WTC11 (cell line): ENCODE data around the gene QRSL1. TPM values are rescaled to one million over a fixed set of nuclear protein-coding genes. Genes with fewer than 3 reads are reported as not detected.

Source experiments
- ATAC-seq: fragments of 200-7000 bp; cut with Tn5 transposase; 2 replicates; pipeline ENCODE4 v1.10.0; 2021; ENCODE audit warnings: mild to moderate bottlenecking, moderate library complexity
- CTCF ChIA-PET: fragments of 300-600 bp; sonication (Branson Sonifier 250); formaldehyde crosslinking; loops from one replicate; lab custom pipeline; 2021; ENCODE audit warnings: antibody characterized with exemption; lab: Charles Lee
- POLR2A ChIA-PET: fragments of 350-600 bp; sonication (Branson Sonifier 250); formaldehyde crosslinking; loops from one replicate; lab custom pipeline; 2021; ENCODE audit warnings: antibody characterized with exemption; lab: Charles Lee
- DNase-seq: peaks from one replicate; pipeline ENCODE4 v3.0.0; 2021; ENCODE audit warnings: low spot score
- H3K27ac Mint-ChIP-seq: 2 replicates; pipeline ENCODE4 v1.8.0; 2021; ENCODE audit warnings: mixed read lengths
- H3K27me3 Mint-ChIP-seq: 2 replicates; pipeline ENCODE4 v1.8.0; 2021; ENCODE audit warnings: low read depth, mild to moderate bottlenecking, moderate library complexity, mixed read lengths
- H3K36me3 Mint-ChIP-seq: 2 replicates; pipeline ENCODE4 v1.8.0; 2021; ENCODE audit warnings: mixed read lengths
- H3K4me1 Mint-ChIP-seq: 2 replicates; pipeline ENCODE4 v1.8.0; 2022; ENCODE audit warnings: mixed read lengths
- H3K4me3 Mint-ChIP-seq: 2 replicates; pipeline ENCODE4 v1.8.0; 2021; ENCODE audit warnings: mild to moderate bottlenecking, moderate library complexity, mixed read lengths
- H3K9me3 Mint-ChIP-seq: 2 replicates; pipeline ENCODE4 v1.8.0; 2021; ENCODE audit warnings: mixed read lengths
- CREB1 ChIP-seq: sonication (generic); formaldehyde crosslinking; IDR thresholded peaks from 2 replicates; pipeline ENCODE4 v1.8.0; 2023; ENCODE audit warnings: mild to moderate bottlenecking, missing genetic modification reagents
- E2F5 ChIP-seq: sonication (generic); formaldehyde crosslinking; IDR thresholded peaks from 2 replicates; pipeline ENCODE4 v1.8.1; 2022; ENCODE audit warnings: mild to moderate bottlenecking, moderate library complexity, missing genetic modification reagents
- EMX1 ChIP-seq: fragments of 250-450 bp; sonication (Bioruptor Pico); IDR thresholded peaks from 2 replicates; pipeline ENCODE4 v1.8.0; 2021; ENCODE audit warnings: mild to moderate bottlenecking
- ESRRA ChIP-seq: sonication (generic); formaldehyde crosslinking; IDR thresholded peaks from 2 replicates; pipeline ENCODE4 v1.8.1; 2022; ENCODE audit warnings: mild to moderate bottlenecking, missing genetic modification reagents, borderline replicate concordance
- ETV6 ChIP-seq: sonication (generic); formaldehyde crosslinking; IDR thresholded peaks from 2 replicates; pipeline ENCODE4 v1.8.1; 2022; ENCODE audit warnings: mild to moderate bottlenecking, missing genetic modification reagents
- FOXJ3 ChIP-seq: sonication (generic); formaldehyde crosslinking; IDR thresholded peaks from 2 replicates; pipeline ENCODE4 v1.9.0; 2021; ENCODE audit warnings: missing genetic modification reagents, mild to moderate bottlenecking, borderline replicate concordance
- GRHL2 ChIP-seq: fragments of 250-450 bp; sonication (Bioruptor Pico); IDR thresholded peaks from 2 replicates; pipeline ENCODE4 v1.8.0; 2022; ENCODE audit warnings: mild to moderate bottlenecking, moderate library complexity; ENCODE audit not compliant: insufficient replicate concordance, severe bottlenecking
- IRF2 ChIP-seq: sonication (generic); formaldehyde crosslinking; IDR thresholded peaks from 2 replicates; pipeline ENCODE4 v1.8.0; 2022; ENCODE audit warnings: low read depth, missing genetic modification reagents, borderline replicate concordance
- JUN ChIP-seq: sonication (generic); formaldehyde crosslinking; IDR thresholded peaks from 2 replicates; pipeline ENCODE4 v1.8.0; 2023; ENCODE audit warnings: mild to moderate bottlenecking, missing genetic modification reagents
- KAT7 ChIP-seq: sonication (generic); formaldehyde crosslinking; IDR thresholded peaks from 2 replicates; pipeline ENCODE4 v1.8.1; 2023; ENCODE audit warnings: missing genetic modification reagents, mild to moderate bottlenecking, borderline replicate concordance
- NFATC4 ChIP-seq: fragments of 250-450 bp; sonication (Bioruptor Pico); IDR thresholded peaks from 2 replicates; pipeline ENCODE4 v1.9.0; 2021; ENCODE audit warnings: mild to moderate bottlenecking
- NR3C1 ChIP-seq: sonication (generic); formaldehyde crosslinking; conservative IDR thresholded peaks from 2 replicates; pipeline ENCODE4 v1.8.1; 2023; ENCODE audit warnings: low read depth, mild to moderate bottlenecking, missing genetic modification reagents
- SOX15 ChIP-seq: fragments of 250-450 bp; sonication (Bioruptor Pico); IDR thresholded peaks from 2 replicates; pipeline ENCODE4 v1.9.0; 2021; ENCODE audit warnings: mild to moderate bottlenecking
- TCF7 ChIP-seq: sonication (generic); formaldehyde crosslinking; IDR thresholded peaks from 2 replicates; pipeline ENCODE4 v1.8.0; 2022; ENCODE audit warnings: mild to moderate bottlenecking, low read depth, missing genetic modification reagents, moderate library complexity
- TEAD1 ChIP-seq: sonication (generic); formaldehyde crosslinking; IDR thresholded peaks from 2 replicates; pipeline ENCODE4 v1.8.0; 2022; ENCODE audit warnings: mild to moderate bottlenecking, missing genetic modification reagents
- TP53 ChIP-seq: sonication (generic); formaldehyde crosslinking; IDR thresholded peaks from 2 replicates; pipeline ENCODE4 v1.8.1; 2023; ENCODE audit warnings: mild to moderate bottlenecking, missing genetic modification reagents
- USF1 ChIP-seq: sonication (generic); formaldehyde crosslinking; IDR thresholded peaks from 2 replicates; pipeline ENCODE4 v1.8.0; 2022; ENCODE audit warnings: mild to moderate bottlenecking, missing genetic modification reagents
- ZBTB43 ChIP-seq: sonication (generic); formaldehyde crosslinking; IDR thresholded peaks from 2 replicates; pipeline ENCODE4 v1.8.1; 2023; ENCODE audit warnings: mild to moderate bottlenecking, missing genetic modification reagents
- ZNF121 ChIP-seq: sonication (generic); formaldehyde crosslinking; IDR thresholded peaks from 2 replicates; pipeline ENCODE4 v1.8.0; 2023; ENCODE audit warnings: missing genetic modification reagents
- ZSCAN18 ChIP-seq: fragments of 250-450 bp; sonication (Bioruptor Pico); IDR thresholded peaks from 2 replicates; pipeline ENCODE4 v2.1.2; 2022; ENCODE audit warnings: mild to moderate bottlenecking, moderate library complexity
- total RNA-seq: library from RNA; stranded (reverse); gene quantifications from 3 replicates; pipeline ENCODE4 v1.2.3, GENCODE V29; 2021
- TF ChIP-seq, protein P1 (sequence below): sonication (generic); formaldehyde crosslinking; IDR thresholded peaks from 2 replicates; pipeline ENCODE4 v1.8.0; 2022; ENCODE audit warnings: missing genetic modification reagents
- TF ChIP-seq, protein P2 (sequence below): fragments of 250-450 bp; sonication (Bioruptor Pico); IDR thresholded peaks from 2 replicates; pipeline ENCODE4 v1.9.0; 2021; ENCODE audit warnings: mild to moderate bottlenecking
- TF ChIP-seq, protein P3 (sequence below): sonication (generic); formaldehyde crosslinking; IDR thresholded peaks from 2 replicates; pipeline ENCODE4 v1.8.1; 2022; ENCODE audit warnings: low read depth, mild to moderate bottlenecking, moderate library complexity, missing genetic modification reagents, borderline replicate concordance

QRSL1 gene
- total RNA-seq, 1 experiment from 2014 or later = 17.7 TPM

DNA sequence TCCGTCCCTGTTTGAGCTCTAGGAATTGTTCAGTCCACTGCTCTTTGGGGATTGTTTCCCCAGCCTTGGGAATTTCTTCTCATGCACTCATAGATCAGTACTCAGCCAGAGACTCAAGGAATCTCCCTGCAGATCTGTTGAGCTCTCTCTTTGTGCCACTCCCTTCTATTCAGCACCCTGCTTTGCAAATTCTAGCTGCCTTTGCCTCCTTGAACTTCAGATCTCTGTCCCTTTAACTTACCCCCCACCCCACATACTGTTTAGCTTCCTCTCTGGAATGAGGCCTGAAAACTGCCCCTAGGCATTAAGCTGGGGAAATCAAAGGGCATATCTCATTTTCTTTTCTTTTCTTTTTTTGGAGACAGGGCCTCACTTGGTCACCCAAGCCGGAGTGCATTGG, 30.5 kb downstream of the QRSL1 start:
- ChIA-PET CTCF (interaction anchor here (0.9 to 1.6 kb wide), 5 partner anchors 34 to 338 kb away, joined by 3 to 7 read pairs (median 5); no protein-coding TSS in a partner anchor), POLR2A (interaction anchor here (0.7 kb wide), 1 partner anchor 170 kb away, joined by 4 read pairs; no protein-coding TSS in a partner anchor)
- ATAC-seq = peak; percentile 85
- H3K36me3 Mint-ChIP-seq = peaks cover 81% of the 10 kb centered on the region
- H3K9me3 Mint-ChIP-seq = peaks cover 20% of the 10 kb centered on the region
- TF ChIP-seq KAT7 = no peak
- no peak for TF ChIP-seq SOX15 (CRISPR knock-in tag)
- TF ChIP-seq ZNF121 = no peak
- no peak for TF ChIP-seq TEAD1 (CRISPR knock-in tag)
- TF ChIP-seq, protein P1, sequence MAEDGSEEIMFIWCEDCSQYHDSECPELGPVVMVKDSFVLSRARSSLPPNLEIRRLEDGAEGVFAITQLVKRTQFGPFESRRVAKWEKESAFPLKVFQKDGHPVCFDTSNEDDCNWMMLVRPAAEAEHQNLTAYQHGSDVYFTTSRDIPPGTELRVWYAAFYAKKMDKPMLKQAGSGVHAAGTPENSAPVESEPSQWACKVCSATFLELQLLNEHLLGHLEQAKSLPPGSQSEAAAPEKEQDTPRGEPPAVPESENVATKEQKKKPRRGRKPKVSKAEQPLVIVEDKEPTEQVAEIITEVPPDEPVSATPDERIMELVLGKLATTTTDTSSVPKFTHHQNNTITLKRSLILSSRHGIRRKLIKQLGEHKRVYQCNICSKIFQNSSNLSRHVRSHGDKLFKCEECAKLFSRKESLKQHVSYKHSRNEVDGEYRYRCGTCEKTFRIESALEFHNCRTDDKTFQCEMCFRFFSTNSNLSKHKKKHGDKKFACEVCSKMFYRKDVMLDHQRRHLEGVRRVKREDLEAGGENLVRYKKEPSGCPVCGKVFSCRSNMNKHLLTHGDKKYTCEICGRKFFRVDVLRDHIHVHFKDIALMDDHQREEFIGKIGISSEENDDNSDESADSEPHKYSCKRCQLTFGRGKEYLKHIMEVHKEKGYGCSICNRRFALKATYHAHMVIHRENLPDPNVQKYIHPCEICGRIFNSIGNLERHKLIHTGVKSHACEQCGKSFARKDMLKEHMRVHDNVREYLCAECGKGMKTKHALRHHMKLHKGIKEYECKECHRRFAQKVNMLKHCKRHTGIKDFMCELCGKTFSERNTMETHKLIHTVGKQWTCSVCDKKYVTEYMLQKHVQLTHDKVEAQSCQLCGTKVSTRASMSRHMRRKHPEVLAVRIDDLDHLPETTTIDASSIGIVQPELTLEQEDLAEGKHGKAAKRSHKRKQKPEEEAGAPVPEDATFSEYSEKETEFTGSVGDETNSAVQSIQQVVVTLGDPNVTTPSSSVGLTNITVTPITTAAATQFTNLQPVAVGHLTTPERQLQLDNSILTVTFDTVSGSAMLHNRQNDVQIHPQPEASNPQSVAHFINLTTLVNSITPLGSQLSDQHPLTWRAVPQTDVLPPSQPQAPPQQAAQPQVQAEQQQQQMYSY (CRISPR knock-in tag) = no peak
- no peak for TF ChIP-seq TCF7 (CRISPR knock-in tag)
- TF ChIP-seq GRHL2 = no peak
- TF ChIP-seq USF1 (CRISPR knock-in tag) = no peak
- no peak for TF ChIP-seq ZBTB43 (CRISPR knock-in tag)
- TF ChIP-seq NR3C1 (CRISPR knock-in tag) = no peak
- TF ChIP-seq ZSCAN18 (CRISPR knock-in tag) = no peak
- no peak for TF ChIP-seq E2F5 (CRISPR knock-in tag)
- TF ChIP-seq EMX1 (CRISPR knock-in tag) = no peak
- H3K27ac Mint-ChIP-seq = peak overlapping the region; percentile 34
- H3K4me1 Mint-ChIP-seq = peaks cover 26% of the 10 kb centered on the region
- no peak overlapping the region for H3K4me3 Mint-ChIP-seq
- DNase-seq = no peak
- H3K27me3 Mint-ChIP-seq = no peaks in the 10 kb centered on the region

DNA sequence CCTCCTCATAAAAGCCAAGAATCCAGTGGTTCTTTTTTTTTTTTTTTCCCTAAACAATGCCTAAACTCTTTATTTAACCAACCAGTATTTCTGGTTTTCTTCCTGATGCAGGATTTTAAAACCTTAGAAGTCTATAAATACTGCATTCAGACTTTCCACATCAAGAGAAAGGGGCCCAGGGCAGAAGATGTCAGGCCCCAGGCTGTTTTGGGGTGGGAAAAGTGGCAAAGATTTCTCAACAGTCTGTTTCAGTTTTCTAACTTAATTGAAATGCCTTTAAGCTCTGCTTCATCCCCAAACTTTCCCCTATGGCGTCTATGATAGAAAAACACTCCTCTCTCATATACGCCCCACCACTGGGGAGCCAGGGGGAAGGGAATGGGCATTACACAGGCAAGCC, 33.1 kb downstream of the QRSL1 start:
- ChIA-PET CTCF (no interaction called here), POLR2A (no interaction called here)
- no peak overlapping the region for H3K4me3 Mint-ChIP-seq
- peaks cover 41% of the 10 kb centered on the region for H3K4me1 Mint-ChIP-seq
- no peak overlapping the region for H3K27ac Mint-ChIP-seq
- peaks cover 69% of the 10 kb centered on the region for H3K36me3 Mint-ChIP-seq
- DNase-seq (no peak), ATAC-seq (no peak)
- peaks cover 20% of the 10 kb centered on the region for H3K9me3 Mint-ChIP-seq
- no peaks in the 10 kb centered on the region for H3K27me3 Mint-ChIP-seq
- TF ChIP-seq, protein P2, sequence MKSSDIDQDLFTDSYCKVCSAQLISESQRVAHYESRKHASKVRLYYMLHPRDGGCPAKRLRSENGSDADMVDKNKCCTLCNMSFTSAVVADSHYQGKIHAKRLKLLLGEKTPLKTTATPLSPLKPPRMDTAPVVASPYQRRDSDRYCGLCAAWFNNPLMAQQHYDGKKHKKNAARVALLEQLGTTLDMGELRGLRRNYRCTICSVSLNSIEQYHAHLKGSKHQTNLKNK (CRISPR knock-in tag) = no peak
- TF ChIP-seq NFATC4 (no peak), TP53 (CRISPR knock-in tag) (no peak), FOXJ3 (CRISPR knock-in tag) (no peak), IRF2 (CRISPR knock-in tag) (no peak), ETV6 (CRISPR knock-in tag) (no peak), ESRRA (CRISPR knock-in tag) (no peak), JUN (no peak), EMX1 (CRISPR knock-in tag) (no peak), CREB1 (no peak)
- TF ChIP-seq, protein P1 (CRISPR knock-in tag) = no peak
- TF ChIP-seq, protein P3, sequence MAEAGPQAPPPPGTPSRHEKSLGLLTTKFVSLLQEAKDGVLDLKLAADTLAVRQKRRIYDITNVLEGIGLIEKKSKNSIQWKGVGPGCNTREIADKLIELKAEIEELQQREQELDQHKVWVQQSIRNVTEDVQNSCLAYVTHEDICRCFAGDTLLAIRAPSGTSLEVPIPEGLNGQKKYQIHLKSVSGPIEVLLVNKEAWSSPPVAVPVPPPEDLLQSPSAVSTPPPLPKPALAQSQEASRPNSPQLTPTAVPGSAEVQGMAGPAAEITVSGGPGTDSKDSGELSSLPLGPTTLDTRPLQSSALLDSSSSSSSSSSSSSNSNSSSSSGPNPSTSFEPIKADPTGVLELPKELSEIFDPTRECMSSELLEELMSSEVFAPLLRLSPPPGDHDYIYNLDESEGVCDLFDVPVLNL (CRISPR knock-in tag) = no peak
